Frontal cortex (tissue), 4 donors: Measurements from ENCODE around the gene GFPT2. TPM values are rescaled to one million over a fixed set of nuclear protein-coding genes. Genes with fewer than 3 reads are reported as not detected.
A peak's percentile ranks its signal among the peaks of the same experiment; 100 is the strongest.

Experiments
- DNase-seq, 2 donors: peaks; one replicate each; pipeline ENCODE4 v3.0.0; 2012; ENCODE audit warnings: low spot score in 2 of 2
- FAIRE-seq: peaks from 2 replicates; lab custom pipeline; 2012; peaks lifted over from hg19 to GRCh38; lab: Jason Lieb, UNC
- total RNA-seq: library from RNA; depleted of rRNA; stranded (reverse); fragments of >200 nt; gene quantifications from one replicate; pipeline ENCODE4 v1.2.3, GENCODE V29; 2014
- donor health status: control.
- donor health status: control.
- donor health status: control.

Gene GFPT2
- total RNA-seq, 1 donor from 2014 or later, result 11.0 TPM

- no peak for FAIRE-seq
- DNase-seq, result no peak
These were observed 26.4 kb upstream of the GFPT2 start for GRCh38 chr5:180379355-180380070.

GRCh38 chr5:180378438-180379344 is 25.6 kb upstream of the GFPT2 start:
- no peak for FAIRE-seq
- DNase-seq, result no peak

- DNase-seq, result no peak
- no peak for FAIRE-seq
These were observed 24.5 kb upstream of the GFPT2 start for GRCh38 chr5:180377556-180378197.

- DNase-seq, result no peak
- no peak for FAIRE-seq
These were observed 23.4 kb upstream of the GFPT2 start for GRCh38 chr5:180376511-180376910.

- FAIRE-seq, result no peak
- DNase-seq, result no peak
These were observed 22.8 kb upstream of the GFPT2 start for GRCh38 chr5:180375955-180376354.

- FAIRE-seq (no peak), DNase-seq (no peak)
These were observed 22.2 kb upstream of the GFPT2 start for GRCh38 chr5:180375291-180375690.

GRCh38 chr5:180373870-180374269 is 20.7 kb upstream of the GFPT2 start:
- no peak for DNase-seq
- no peak for FAIRE-seq

- no peak for FAIRE-seq
These were observed 20.3 kb upstream of the GFPT2 start for GRCh38 chr5:180373454-180373853.

GRCh38 chr5:180371949-180372348 is 18.8 kb upstream of the GFPT2 start:
- FAIRE-seq (no peak), DNase-seq (no peak)

More at GRCh38 chr5:180373454-180373853, 20.3 kb upstream of the GFPT2 start:
- no peak for DNase-seq

GRCh38 chr5:180370861-180371641 is 17.9 kb upstream of the GFPT2 start:
- DNase-seq, result no peak
- FAIRE-seq, result no peak

- DNase-seq, result peak in 1 of 2 donors; percentile 55
- no peak for FAIRE-seq
These were observed 14.9 kb upstream of the GFPT2 start for GRCh38 chr5:180367991-180368390.

GRCh38 chr5:180367300-180367699 is 14.2 kb upstream of the GFPT2 start:
- FAIRE-seq, result no peak
- no peak for DNase-seq

- FAIRE-seq (no peak), DNase-seq (peak in 1 of 2 donors; percentile 55)
These were observed 13.2 kb upstream of the GFPT2 start for GRCh38 chr5:180366326-180366725.

- FAIRE-seq, result no peak
These were observed 12.7 kb upstream of the GFPT2 start for GRCh38 chr5:180365829-180366228.

GRCh38 chr5:180364306-180364856 is 11.2 kb upstream of the GFPT2 start:
- DNase-seq (no peak), FAIRE-seq (no peak)

More at GRCh38 chr5:180365829-180366228, 12.7 kb upstream of the GFPT2 start:
- no peak for DNase-seq

- DNase-seq (no peak), FAIRE-seq (no peak)
These were observed 7.2 kb upstream of the GFPT2 start for GRCh38 chr5:180360078-180360957.

- DNase-seq (no peak), FAIRE-seq (no peak)
These were observed 5.6 kb upstream of the GFPT2 start for GRCh38 chr5:180358694-180359093.

- DNase-seq, result no peak
- FAIRE-seq, result no peak
These were observed 5.0 kb upstream of the GFPT2 start for GRCh38 chr5:180358179-180358578.
